B cell (primary cell): ENCODE data around the gene FURIN. TPM values are rescaled to one million over a fixed set of nuclear protein-coding genes. Genes with fewer than 3 reads are reported as not detected.
"Not testable (repeated sequence)": the region's sequence is repeated elsewhere in the genome, so short reads cannot be mapped to it uniquely, and the experiment has no call there.

ENCODE experiments used
- ATAC-seq: fragments of 200-7000 bp; cut with Tn5 transposase; one replicate; pipeline ENCODE4 v1.10.0; 2021; ENCODE audit warnings: low read depth, mild to moderate bottlenecking, moderate number of reproducible peaks, moderate library complexity
- CTCF ChIA-PET: fragments of 350-600 bp; sonication (Branson Sonifier 250); formaldehyde crosslinking; loops from one replicate; lab custom pipeline; 2021; ENCODE audit warnings: antibody characterized with exemption, inconsistent platforms; lab: Charles Lee
- POLR2A ChIA-PET: fragments of 350-600 bp; sonication (Branson Sonifier 250); formaldehyde crosslinking; loops from one replicate; lab custom pipeline; 2021; ENCODE audit warnings: antibody characterized with exemption; lab: Charles Lee
- DNase-seq: peaks from one replicate; pipeline ENCODE4 v3.0.0; 2013
- H2AFZ ChIP-seq: 2 replicates; pipeline ENCODE4 v1.6.1; 2012; ENCODE audit warnings: mild to moderate bottlenecking, low read depth, low read length; ENCODE audit not compliant: insufficient read depth, poor library complexity, severe bottlenecking
- H3K27ac ChIP-seq, 2 donors: 1 replicate in 1 of 2; 2 replicates in 1 of 2; pipeline ENCODE4 v1.5.1; 2012 to 2013; ENCODE audit warnings: low read length in 2 of 2, mild to moderate bottlenecking in 2 of 2, moderate library complexity in 1 of 2
- H3K27me3 ChIP-seq, 4 experiments: fragments of 200-600 bp in 1 of 4; sonication (generic) in 1 of 4; replicated peaks in 1 of 4; 1 replicate in 2 of 4; 2 replicates in 2 of 4; pipeline versions ENCODE4 v1.6.1 to v1.7.0; 2013 to 2016; ENCODE audit warnings: low read length in 3 of 4, mild to moderate bottlenecking in 2 of 4, mixed read lengths in 1 of 4, moderate library complexity in 1 of 4; ENCODE audit not compliant: insufficient read depth in 4 of 4, control insufficient read depth in 3 of 4; ENCODE audit errors: control extremely low read depth in 1 of 4
- H3K36me3 ChIP-seq, 2 experiments: replicated peaks in 1 of 2; 1 replicate in 1 of 2; 2 replicates in 1 of 2; pipeline versions ENCODE4 v1.6.1 to v1.7.1; 2013; ENCODE audit warnings: low read length in 1 of 2; ENCODE audit not compliant: insufficient read depth in 2 of 2, control insufficient read depth in 1 of 2; ENCODE audit errors: control extremely low read depth in 1 of 2, extremely low read depth in 1 of 2
- H3K4me1 ChIP-seq, 2 donors: fragments of 200-600 bp in 1 of 2; sonication (generic) in 1 of 2; 1 replicate in 1 of 2; 2 replicates in 1 of 2; pipeline versions ENCODE4 v1.5.1 to v1.6.1; 2013 to 2017; ENCODE audit warnings: low read length in 2 of 2; ENCODE audit not compliant: control insufficient read depth in 2 of 2, insufficient read depth in 2 of 2
- H3K4me2 ChIP-seq: replicated peaks from 2 replicates; pipeline ENCODE3; 2012; ENCODE audit warnings: mild to moderate bottlenecking, low read depth, low read length; ENCODE audit not compliant: poor library complexity, severe bottlenecking
- H3K4me3 ChIP-seq, 5 experiments: fragments of 200-600 bp in 1 of 5; sonication (generic) in 1 of 5; 1 replicate in 3 of 5; 2 replicates in 2 of 5; pipeline versions ENCODE4 v1.5.1 to v1.7.0; 2011 to 2016; ENCODE audit warnings: low read length in 4 of 5, mild to moderate bottlenecking in 4 of 5, low read depth in 2 of 5, control low read depth in 1 of 5, moderate library complexity in 1 of 5; ENCODE audit not compliant: insufficient read depth in 1 of 5; ENCODE audit errors: control extremely low read depth in 1 of 5, extremely low read depth in 1 of 5
- H3K79me2 ChIP-seq: fragments of 200-600 bp; sonication (generic); one replicate; pipeline ENCODE4 v1.6.0; 2016; ENCODE audit warnings: low read length; ENCODE audit not compliant: control insufficient read depth, insufficient read depth
- H3K9ac ChIP-seq: fragments of 200-600 bp; sonication (generic); 2 replicates; pipeline ENCODE4 v1.6.1; 2017; ENCODE audit warnings: mild to moderate bottlenecking, low read length, moderate library complexity
- H3K9me3 ChIP-seq, 3 donors: one replicate each; pipeline versions ENCODE4 v1.6.1 to v1.7.1; 2013; ENCODE audit warnings: low read length in 2 of 3; ENCODE audit not compliant: control insufficient read depth in 2 of 3, insufficient read depth in 1 of 3; ENCODE audit errors: control extremely low read depth in 1 of 3
- H4K20me1 ChIP-seq: 2 replicates; pipeline ENCODE4 v1.6.0; 2012; ENCODE audit warnings: mild to moderate bottlenecking, low read length; ENCODE audit not compliant: insufficient read depth, control insufficient read depth, poor library complexity, severe bottlenecking
- H3K27ac Mint-ChIP-seq: one replicate; pipeline ENCODE4 v1.8.0; 2021; ENCODE audit warnings: mixed read lengths
- H3K27me3 Mint-ChIP-seq: one replicate; pipeline ENCODE4 v1.8.0; 2021; ENCODE audit warnings: mixed read lengths
- H3K4me1 Mint-ChIP-seq: one replicate; pipeline ENCODE4 v1.8.0; 2021; ENCODE audit warnings: mixed read lengths
- H3K4me3 Mint-ChIP-seq: one replicate; pipeline ENCODE4 v1.8.0; 2021; ENCODE audit warnings: mixed read lengths
- H3K9me3 Mint-ChIP-seq: one replicate; pipeline ENCODE4 v1.8.0; 2022; ENCODE audit warnings: mixed read lengths; ENCODE audit not compliant: insufficient read depth
- CTCF ChIP-seq: fragments of 200-600 bp; IDR thresholded peaks from one replicate; pipeline ENCODE4 v1.8.0; 2022; ENCODE audit warnings: antibody characterized with exemption, mild to moderate bottlenecking
- EZH2 ChIP-seq: IDR thresholded peaks from 2 replicates; pipeline ENCODE4 v1.6.1; 2012; ENCODE audit warnings: borderline replicate concordance, low read depth, mild to moderate bottlenecking, moderate library complexity, low read length; ENCODE audit not compliant: insufficient read depth, poor library complexity, severe bottlenecking
- WGBS: methylation state at CpG from one replicate; pipeline ENCODE4 v1.1.5; 2013; ENCODE audit warnings: missing lambda C conversion rate; ENCODE audit not compliant: insufficient coverage; 5-methylcytosine and 5-hydroxymethylcytosine counted together
- intact Hi-C: fragments of 100-400 bp; cut with micrococcal nuclease; formaldehyde crosslinking; loops from one replicate; pipeline ENCODE4 v1.10.0; 2022
- polyA plus RNA-seq: library from polyadenylated mRNA; depleted of rRNA; stranded (reverse); fragments of >200 nt; gene quantifications from 2 replicates; pipeline ENCODE4 v1.2.3, GENCODE V29; 2012
- total RNA-seq, 2 donors: library from RNA; stranded (reverse); fragments of 120-200 nt in 1 of 2; gene quantifications; 1 replicate in 1 of 2; 2 replicates in 1 of 2; pipeline versions ENCODE4 v1.2.3 to v1.2.4, GENCODE V29; 2013 to 2022

Gene FURIN
- total and polyA plus RNA-seq, 2 donors (not counting 1 experiment from before 2014, with no cell fraction given) = 31.6 to 66.7 TPM

- DNase-seq (no peak), ATAC-seq (no peak)
- intact Hi-C loops = no loop called here
- CTCF ChIA-PET = interaction anchor here (1.0 to 14.4 kb wide), 5 partner anchors 9 to 248 kb away, joined by 3 to 260 read pairs (median 11); partner anchors contain the start of genes HDDC3 and UNC45A
- Histone ChIP-seq H3K27me3 (no peaks in the 10 kb centered on the region), H3K9ac (no peak overlapping the region), H3K4me3 (no peak overlapping the region), H2AFZ (no peak overlapping the region), H3K36me3 (peaks cover 0 to 38% of the 10 kb centered on the region in 2 experiments), H4K20me1 (no peaks in the 10 kb centered on the region), H3K27ac (no peak overlapping the region), H3K4me1 (peaks cover 16 to 20% of the 10 kb centered on the region in 2 donors), H3K79me2 (peaks cover 3% of the 10 kb centered on the region), H3K4me2 (no peak overlapping the region), H3K9me3 (peaks cover 0 to 6% (median 0%) of the 10 kb centered on the region in 3 donors)
- WGBS = 94% methylated on average over 10 of the region's 10 CpGs
- TF ChIP-seq EZH2 (no peak), CTCF (no peak)
- POLR2A ChIA-PET = interaction anchor here (1.8 kb wide), 1 partner anchor 37 kb away, joined by 8 read pairs; the partner anchor contains the start of gene HDDC3
- Mint-ChIP-seq H3K4me3 (no peak overlapping the region), H3K27me3 (no peaks in the 10 kb centered on the region), H3K4me1 (peaks cover 22% of the 10 kb centered on the region), H3K27ac (peak overlapping the region; percentile 54), H3K9me3 (no peaks in the 10 kb centered on the region)
Observed at GRCh38 chr15:90895571-90896117, 27.3 kb downstream of the FURIN start.

GRCh38 chr15:90897131-90897655, 28.8 kb downstream of the FURIN start:
- POLR2A ChIA-PET = interaction anchor here (0.6 to 1.8 kb wide), 4 partner anchors 33 to 347 kb away, joined by 4 to 8 read pairs (median 6); partner anchors contain the start of gene HDDC3
- peak overlapping the region; percentile 89 for H3K27ac Mint-ChIP-seq

More at GRCh38 chr15:90897131-90897655, 28.8 kb downstream of the FURIN start:
- ATAC-seq = peak; percentile 87
- DNase-seq = peak; percentile 76
- Histone ChIP-seq H3K27ac (peak overlapping the region; percentile 40 to 41), H3K4me2 (peak overlapping the region; percentile 54), H3K4me1 (peaks cover 23 to 29% of the 10 kb centered on the region in 2 donors), H3K4me3 (peak overlapping the region in 1 of 5 experiments; percentile 33), H3K36me3 (peaks cover 0 to 26% of the 10 kb centered on the region in 2 experiments)
- peak overlapping the region; percentile 59 for H3K4me3 Mint-ChIP-seq
- H4K20me1 ChIP-seq, H3K27me3 Mint-ChIP-seq, H2AFZ ChIP-seq, H3K27me3 ChIP-seq, H3K79me2 ChIP-seq, H3K9ac ChIP-seq, H3K9me3 Mint-ChIP-seq, intact Hi-C loops, H3K9me3 ChIP-seq: not testable (repeated sequence)
- CTCF ChIA-PET = interaction anchor here (1.2 to 14.4 kb wide), 4 partner anchors 11 to 249 kb away, joined by 3 to 260 read pairs (median 27); partner anchors contain the start of genes HDDC3 and UNC45A
- 70% methylated on average over 8 of the region's 14 CpGs for WGBS
- peaks cover 33% of the 10 kb centered on the region for H3K4me1 Mint-ChIP-seq
- peak; percentile 22 for TF ChIP-seq CTCF
